ENCODE measurements around the gene RSBN1. TPM values are rescaled to one million over a fixed set of nuclear protein-coding genes. Genes with fewer than 3 reads are reported as not detected.

Gene RSBN1
- total and polyA plus RNA-seq, 2 experiments from 2014 or later = 15.4 to 17.4 TPM

- Histone ChIP-seq H3K4me2 (no peak overlapping the region), H3K27me3 (ENCODE audit: insufficient read depth) (no peaks in the 10 kb centered on the region), H4K20me1 (replicated peaks; ENCODE audit: insufficient read depth) (no peaks in the 10 kb centered on the region), H3K4me3 (no peak overlapping the region), H3K4me1 (ENCODE audit: insufficient read depth) (no peaks in the 10 kb centered on the region), H3F3A (replicated peaks; ENCODE audit: low read depth) (no peaks in the 10 kb centered on the region), H3K79me2 (replicated peaks; ENCODE audit: insufficient read depth) (no peaks in the 10 kb centered on the region), H2AFZ (no peak overlapping the region), H3K9me2 (ENCODE audit: insufficient read depth) (no peaks in the 10 kb centered on the region), H3K27ac (ENCODE audit: low read depth) (no peak overlapping the region), H3K36me3 (ENCODE audit: insufficient read depth) (no peaks in the 10 kb centered on the region)
- Mint-ChIP-seq H3K36me3 (ENCODE audit: low read depth) (no peaks in the 10 kb centered on the region), H3K9me3 (no peaks in the 10 kb centered on the region), H3K4me1 (no peaks in the 10 kb centered on the region), H3K4me3 (no peak overlapping the region), H3K27ac (no peak overlapping the region), H3K27me3 (ENCODE audit: insufficient read depth, low read depth, poor library complexity) (no peaks in the 10 kb centered on the region)
- TF ChIP-seq EZH2phosphoT487 (IDR thresholded peaks at IDR 0.05; ENCODE audit: unreplicated experiment) (no peak), REST (IDR thresholded peaks at IDR 0.05; ENCODE audit: unreplicated experiment) (no peak), ZNF462 (CRISPR knock-in tag; IDR thresholded peaks at IDR 0.05) (no peak), EZH2 (IDR thresholded peaks at IDR 0.05; ENCODE audit: low read depth, unreplicated experiment) (no peak), CREB1 (CRISPR knock-in tag; IDR thresholded peaks at IDR 0.05; ENCODE audit: low read depth) (no peak), CTCF (conservative IDR thresholded peaks at IDR 0.05; ENCODE audit: low read depth in 2 of 2) (no peak), ZNF331 (CRISPR knock-in tag; IDR thresholded peaks at IDR 0.05; ENCODE audit: low read depth) (no peak), JUNB (IDR thresholded peaks at IDR 0.05; ENCODE audit: unreplicated experiment) (no peak), STAT1 (IDR thresholded peaks at IDR 0.05; ENCODE audit: unreplicated experiment) (no peak), ZNF114 (CRISPR knock-in tag; IDR thresholded peaks at IDR 0.05) (no peak), ETS1 (IDR thresholded peaks at IDR 0.05) (no peak), NANOG (IDR thresholded peaks at IDR 0.05; ENCODE audit: borderline replicate concordance) (no peak), POLR2AphosphoS5 (IDR thresholded peaks at IDR 0.05; ENCODE audit: low read depth) (no peak)
- ATAC-seq (no peak), DNase-seq (ENCODE audit: low spot score) (no peak)
Measured at GRCh38 chr1:113856401-113856790, 44.1 kb upstream of the RSBN1 start.
